ENCODE data around the gene SPHK1.
"Not testable (repeated sequence)": the region's sequence is repeated elsewhere in the genome, so short reads cannot be mapped to it uniquely, and the experiment has no call there.

SPHK1 gene

GRCh38 chr17:76384222-76384986 is at the start of gene SPHK1:
SPHK1 (plus strand) TSS chr17:76384609; CDS start chr17:76385645, 1,036 bp downstream.
- peak; percentile 39 to 46 for DNase-seq

DNA sequence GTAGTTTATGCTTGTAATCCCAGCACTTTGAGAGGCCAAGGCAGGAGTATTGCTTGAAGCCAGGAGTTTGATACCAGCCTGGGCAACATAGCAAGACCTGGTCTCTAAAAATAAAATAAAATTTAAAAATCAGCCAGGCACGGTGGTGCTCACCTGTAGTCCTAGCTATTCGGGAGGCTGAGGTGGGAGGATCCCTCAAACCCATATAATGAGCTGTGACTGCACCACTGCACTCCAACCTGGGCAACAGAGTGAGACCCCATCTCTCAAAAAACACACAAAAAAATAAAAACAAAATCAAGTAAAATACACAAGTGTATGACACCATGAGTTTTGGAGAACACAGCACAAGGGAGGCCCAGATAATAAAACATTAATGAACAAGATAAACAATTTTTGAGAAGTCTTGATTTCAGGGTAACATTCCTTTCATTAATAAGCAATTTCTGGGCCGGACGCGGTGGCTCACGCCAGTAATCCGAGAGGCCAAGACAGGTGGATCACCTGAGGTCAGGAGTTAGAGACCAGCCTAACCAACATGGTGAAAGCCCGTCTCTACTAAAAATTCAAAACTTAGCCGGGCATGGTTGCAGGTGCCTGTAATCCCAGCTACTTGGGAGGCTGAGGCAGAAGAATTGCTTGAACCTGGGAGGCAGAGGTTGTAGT is 48.6 kb upstream of the SPHK1 start:
- DNase-seq, result no peak

DNA sequence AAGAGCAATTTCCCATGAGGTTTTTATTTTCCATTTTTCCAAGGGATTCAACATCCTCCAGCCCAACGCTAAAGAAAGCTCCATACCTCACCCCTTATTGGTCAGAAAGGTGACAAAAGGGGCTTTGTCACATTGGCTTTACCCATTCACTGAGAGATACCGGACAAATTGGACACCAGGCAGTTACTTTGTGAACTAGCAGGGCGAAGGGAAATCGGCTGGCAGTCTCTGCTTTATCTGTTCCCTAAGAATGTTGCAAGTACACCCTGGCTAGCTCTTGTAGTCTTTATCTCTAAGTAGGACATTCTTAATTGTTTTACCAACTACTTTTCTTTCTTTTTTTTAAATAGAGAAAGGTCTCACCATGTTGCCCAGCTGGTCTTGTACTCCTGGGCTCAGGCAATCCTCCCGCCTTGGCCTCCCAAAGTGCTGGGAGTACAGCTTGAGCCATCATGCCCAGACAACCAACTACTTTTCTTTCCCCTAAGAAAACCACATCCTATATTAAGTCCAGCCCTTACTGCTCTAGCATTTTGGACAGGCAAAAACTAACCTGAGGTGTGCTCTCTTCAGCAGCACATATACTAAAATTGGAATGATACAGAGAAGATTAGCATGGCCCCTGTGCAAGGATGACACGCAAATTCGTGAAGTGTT is 47.5 kb upstream of the SPHK1 start:
- DNase-seq, result no peak

DNA sequence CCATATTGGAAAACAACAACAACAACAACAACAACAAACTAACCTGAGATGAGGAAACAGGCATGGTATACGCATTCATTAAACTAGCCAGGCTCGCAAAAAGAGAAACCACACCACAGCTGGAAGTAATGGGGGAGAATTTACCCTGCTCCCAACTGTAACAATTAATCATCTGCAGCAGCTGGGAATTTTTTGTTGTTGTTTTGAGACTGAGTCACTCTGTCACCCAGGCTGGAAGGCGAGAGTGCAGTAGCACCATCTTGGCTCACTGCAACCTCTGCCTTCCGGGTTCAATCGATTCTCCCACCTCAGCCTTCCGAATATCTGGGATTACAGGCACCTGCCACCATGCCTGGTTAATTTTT is 47.0 kb upstream of the SPHK1 start:
- DNase-seq, result no peak

- no peak for DNase-seq
These were observed 43.1 kb upstream of the SPHK1 start for GRCh38 chr17:76341301-76341700.

DNA sequence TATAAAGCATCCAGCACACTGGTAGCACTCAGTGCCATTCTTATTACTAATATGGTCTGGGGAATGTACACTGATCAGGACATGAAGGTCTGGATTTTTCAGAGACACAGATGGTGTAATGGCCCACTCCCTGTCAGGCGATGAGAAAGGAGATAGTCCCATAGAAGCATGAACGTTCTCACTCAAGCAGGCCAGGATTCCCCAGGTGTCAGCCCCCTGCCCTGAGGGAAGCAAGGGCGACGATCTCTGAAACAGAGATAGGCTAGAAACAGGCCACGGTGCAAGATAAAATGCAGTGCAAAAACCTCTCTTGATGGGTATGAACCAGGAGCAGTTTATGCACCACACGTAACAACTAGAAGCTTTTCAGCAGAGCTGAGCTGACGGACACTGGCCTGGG is 41.3 kb upstream of the SPHK1 start:
- DNase-seq, result no peak

GRCh38 chr17:76345377-76345974 is 38.9 kb upstream of the SPHK1 start:
- no peak for DNase-seq

- not testable (repeated sequence) for DNase-seq
These were observed 37.5 kb upstream of the SPHK1 start for GRCh38 chr17:76346936-76347335.

DNA sequence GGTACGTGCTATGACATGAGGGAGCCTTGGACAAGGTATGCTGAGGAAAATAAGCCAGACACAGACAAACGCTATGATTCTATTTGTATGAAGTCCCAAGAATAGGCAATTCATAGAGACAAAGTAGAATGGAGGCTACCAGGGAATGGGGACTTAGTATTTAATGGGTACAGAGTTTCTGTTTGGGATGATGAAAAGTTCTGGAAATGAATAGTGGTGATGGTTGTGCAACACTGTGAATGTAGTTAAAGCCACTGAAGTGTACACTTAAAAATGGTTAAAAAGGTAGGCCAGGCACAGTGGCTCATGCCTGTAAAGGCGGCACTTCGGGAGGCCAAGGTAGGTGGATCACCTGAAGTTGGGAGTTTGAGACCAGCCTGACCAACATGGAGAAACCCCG is 33.9 kb upstream of the SPHK1 start:
- no peak for DNase-seq

DNA sequence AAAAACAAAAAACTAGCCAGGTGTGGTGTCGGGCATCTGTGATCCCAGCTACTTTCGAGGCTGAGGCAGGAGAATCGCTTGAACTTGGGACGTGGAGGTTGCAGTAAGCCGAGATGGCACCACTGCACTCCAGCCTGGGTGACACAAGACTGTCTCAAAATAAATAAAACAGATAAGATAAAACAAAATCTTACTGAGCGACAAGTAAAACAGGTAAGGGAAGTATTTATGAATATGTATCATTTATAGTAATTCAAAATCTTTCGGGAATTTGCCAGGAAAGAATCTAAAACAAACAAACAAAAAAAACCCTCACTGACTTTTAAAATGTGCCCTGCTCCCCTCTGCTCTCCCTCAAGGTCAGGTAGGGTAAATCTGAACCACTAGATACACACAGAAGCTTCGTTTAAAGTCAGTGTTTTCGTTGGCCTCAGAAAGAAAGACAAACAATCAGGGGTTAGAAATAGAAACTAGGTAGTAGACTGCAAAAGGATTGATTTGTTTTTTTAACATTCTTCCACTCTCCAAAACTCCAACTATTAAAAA is 32.8 kb upstream of the SPHK1 start:
- DNase-seq, result no peak

DNA sequence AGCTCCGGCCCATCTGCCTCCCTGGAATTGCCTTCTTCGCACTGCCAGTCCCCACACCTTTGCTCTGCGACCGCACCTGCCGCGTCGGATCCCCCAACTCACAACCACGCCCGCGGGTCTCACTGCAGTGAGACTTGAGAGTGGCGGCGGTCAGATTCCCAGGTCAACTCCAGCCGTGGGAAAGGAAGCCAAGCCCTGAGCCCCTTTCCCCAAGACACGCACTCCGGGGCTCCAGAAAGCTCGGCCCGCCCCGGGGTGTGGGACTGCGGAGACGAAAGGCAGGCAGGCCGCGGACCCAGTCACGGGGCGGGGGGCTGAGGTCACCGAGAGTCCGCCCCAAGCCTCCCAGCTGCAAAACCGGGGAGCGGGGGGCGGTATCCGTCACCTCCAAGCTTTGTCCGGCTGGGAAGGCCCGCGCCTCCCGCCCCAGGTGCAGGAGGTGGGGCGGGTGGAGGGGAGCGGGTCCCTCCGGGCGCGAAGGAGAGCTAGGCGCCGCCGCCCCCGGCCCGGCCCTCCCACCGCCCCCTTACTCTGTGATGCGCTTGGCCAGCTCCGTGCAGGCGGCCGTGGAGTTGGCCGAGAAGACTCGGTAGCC is 31.3 kb upstream of the SPHK1 start:
- DNase-seq, result no peak

DNA sequence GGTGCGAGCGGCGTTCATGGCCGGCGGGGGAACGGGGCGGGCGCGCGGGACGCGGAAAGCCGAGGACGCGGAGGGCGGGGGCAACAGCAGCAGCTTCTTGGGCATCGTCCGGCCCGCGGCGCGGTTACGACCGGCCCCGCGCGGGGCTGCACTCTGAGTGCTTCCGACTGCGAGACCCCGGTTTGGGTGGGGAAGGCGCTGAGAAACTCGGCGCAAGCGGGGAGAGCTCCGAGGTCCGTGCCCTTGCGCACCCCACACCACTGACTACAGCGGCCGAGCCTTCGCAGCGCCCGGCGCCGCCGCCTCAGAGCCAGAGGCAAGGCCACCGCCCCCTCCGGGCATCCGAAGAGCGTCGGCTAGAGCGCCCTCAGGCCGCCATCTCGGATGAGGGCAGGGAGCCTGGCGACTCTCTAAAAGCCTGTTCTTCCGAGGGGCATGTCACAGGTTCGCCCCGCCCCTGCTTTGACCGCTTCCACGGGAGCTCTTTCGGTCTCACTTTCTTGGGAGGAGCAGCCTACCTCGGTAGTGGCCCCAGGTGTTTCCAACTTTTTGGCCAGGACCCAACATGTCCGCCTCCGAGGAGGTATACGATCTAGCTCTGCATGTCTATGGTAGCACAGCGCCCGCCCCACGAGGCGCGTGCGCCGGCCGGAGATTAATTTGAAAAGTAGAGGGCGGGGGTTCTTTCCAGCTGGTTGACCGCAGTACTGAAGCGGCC is 30.7 kb upstream of the SPHK1 start, which contains the start of gene PRPSAP1:
Gene PRPSAP1, minus strand, starts transcription at position 318 of the 718 bp plus-strand sequence. Its CDS starts 213 bp downstream, at position 105.
- peak; percentile 86 to 99 for DNase-seq

DNA sequence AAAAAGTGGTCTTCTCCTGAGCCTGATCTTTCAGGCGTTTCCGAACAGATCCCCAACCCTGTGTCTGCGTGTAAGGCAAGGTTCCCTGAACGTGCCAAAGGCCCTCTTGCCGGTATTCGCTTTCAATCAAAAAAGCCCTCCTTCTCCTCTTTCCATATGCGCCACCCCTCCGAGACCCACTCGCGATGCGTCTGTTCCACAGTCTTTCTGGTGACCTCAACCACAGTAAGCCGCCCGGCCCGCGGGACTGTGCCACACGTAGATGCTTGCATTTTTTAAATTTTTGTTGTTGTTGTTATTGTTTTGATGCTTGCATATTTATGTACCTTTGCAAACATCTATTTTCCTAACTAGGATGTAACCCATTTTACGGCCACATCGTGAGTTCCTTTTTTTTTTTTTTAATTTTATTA is 30.1 kb upstream of the SPHK1 start:
- no peak for DNase-seq

GRCh38 chr17:76354747-76355310 is 29.6 kb upstream of the SPHK1 start:
- peak in 1 of 2 donors; percentile 8 for DNase-seq

DNA sequence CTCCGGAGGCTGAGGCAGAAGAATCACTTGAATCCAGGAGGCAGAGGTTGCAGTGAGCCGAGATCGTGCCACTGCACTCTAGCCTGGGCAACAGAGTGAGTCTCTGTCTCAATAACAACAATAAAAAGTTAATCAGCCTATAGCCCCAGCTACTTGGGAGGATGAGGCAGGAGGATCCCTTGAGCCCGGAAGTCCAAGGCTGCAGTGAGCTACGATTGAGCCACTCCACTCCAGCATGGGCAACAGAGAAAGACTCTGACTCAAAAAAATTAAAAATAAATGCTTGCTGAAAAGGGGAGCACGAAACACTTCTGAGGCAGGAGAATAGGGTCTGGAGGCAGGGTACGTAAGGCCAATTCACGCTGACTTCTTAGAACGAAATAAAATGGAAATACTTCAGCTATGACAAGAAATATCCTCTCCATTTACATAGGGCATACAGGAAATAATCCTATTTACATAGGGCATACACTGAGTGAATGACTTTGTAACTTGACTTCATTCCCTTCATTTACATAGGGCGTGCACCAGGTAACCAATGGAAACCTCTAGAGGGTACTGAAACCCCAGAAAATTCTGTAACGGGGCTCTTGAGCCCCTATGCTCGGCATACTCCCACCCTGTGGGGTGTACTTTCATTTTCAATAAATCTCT is 27.5 kb upstream of the SPHK1 start:
- DNase-seq, result no peak

GRCh38 chr17:76357597-76358158 is 26.7 kb upstream of the SPHK1 start:
- no peak for DNase-seq

DNA sequence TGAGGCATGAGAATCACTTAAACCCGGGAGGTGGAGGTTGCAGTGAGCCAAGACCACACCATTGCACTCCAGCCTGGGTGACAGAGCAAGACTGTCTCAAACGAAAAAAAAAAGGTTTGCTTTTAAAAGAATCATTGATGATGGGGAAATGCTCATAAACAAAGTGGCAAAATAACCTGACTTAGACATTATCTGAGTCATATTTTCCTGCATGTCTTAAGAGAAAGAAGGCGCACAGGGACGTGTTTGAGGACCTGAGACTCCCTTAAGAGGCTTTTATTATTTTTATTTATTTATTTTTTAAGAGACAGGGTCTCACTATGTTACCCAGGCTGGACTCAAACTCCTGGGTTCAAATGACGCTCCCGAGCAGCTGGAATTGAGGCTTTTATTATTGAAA is 25.0 kb upstream of the SPHK1 start:
- DNase-seq, result no peak

GRCh38 chr17:76359776-76360175 is 24.6 kb upstream of the SPHK1 start:
- not testable (repeated sequence) for DNase-seq

GRCh38 chr17:76360461-76360860 is 23.9 kb upstream of the SPHK1 start:
- DNase-seq, result no peak

DNA sequence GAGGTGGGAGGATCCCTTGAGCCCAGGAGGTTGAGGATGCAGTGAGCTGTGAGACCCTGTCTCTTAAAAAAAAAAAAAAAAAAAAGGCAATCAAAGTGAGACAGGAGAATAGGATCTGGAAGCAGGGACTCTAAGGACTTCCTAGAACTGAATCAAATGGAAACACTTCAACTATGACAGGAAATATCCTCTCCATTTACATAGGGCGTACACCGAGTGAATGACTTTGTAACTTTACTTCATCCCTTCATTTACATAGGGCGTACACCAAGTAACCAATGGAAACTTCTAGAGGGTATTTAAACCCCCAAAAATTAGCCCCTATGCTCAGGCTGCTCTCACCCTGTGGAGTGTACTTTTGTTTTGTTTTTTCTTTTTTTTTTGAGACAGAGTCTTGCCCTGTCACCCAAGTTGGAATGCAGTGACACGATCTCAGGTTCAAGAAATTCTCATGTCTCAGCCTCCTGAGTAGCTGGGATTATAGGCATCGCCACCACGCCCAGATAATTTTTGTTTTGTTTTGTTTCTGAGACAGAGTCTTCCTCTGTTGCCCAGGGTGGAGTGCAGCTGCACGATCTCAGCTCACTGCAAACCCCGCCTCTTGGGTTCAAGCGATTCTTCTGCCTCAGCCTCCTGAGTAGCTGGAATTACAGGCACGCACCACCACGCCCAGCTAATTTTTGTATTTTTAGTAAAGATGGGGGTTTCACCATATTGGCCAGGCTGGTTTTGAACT is 21.1 kb upstream of the SPHK1 start:
- DNase-seq, result no peak

All from bone marrow (tissue), 2 donors.